ENCODE data around the gene BAIAP2L2.
A peak's percentile ranks its signal among the peaks of the same experiment; 100 is the strongest.

Gene BAIAP2L2

GRCh38 chr22:38069372-38070249, 40.9 kb downstream of the BAIAP2L2 start:
- Histone ChIP-seq H4K91ac (ENCODE audit: low read depth, low read length) (no peak overlapping the region), H2AFZ (ENCODE audit: insufficient read depth, low read length, poor library complexity) (no peak overlapping the region), H2BK5ac (ENCODE audit: low read depth, low read length, poor library complexity) (no peak overlapping the region), H3K27me3 (ENCODE audit: insufficient read depth, low read length) (no peaks in the 10 kb centered on the region), H3K23ac (ENCODE audit: low read length) (no peak overlapping the region), H3K4me2 (ENCODE audit: low read length) (no peak overlapping the region), H3K79me2 (ENCODE audit: control insufficient read depth, insufficient read depth, low read length, poor library complexity) (no peaks in the 10 kb centered on the region), H4K12ac (ENCODE audit: low read depth, low read length) (no peak overlapping the region), H3K9ac (ENCODE audit: low read length) (no peak overlapping the region), H3K79me1 (ENCODE audit: low read length) (no peaks in the 10 kb centered on the region), H2BK12ac (ENCODE audit: low read length) (no peak overlapping the region), H3K4me3 (ENCODE audit: low read depth, low read length) (peak overlapping the region; percentile 10), H3K4ac (ENCODE audit: low read depth, low read length) (no peak overlapping the region), H3K18ac (ENCODE audit: low read length) (no peak overlapping the region), H3K9me3 (ENCODE audit: insufficient read depth, low read depth, low read length) (no peaks in the 10 kb centered on the region), H3K4me1 (ENCODE audit: control insufficient read depth in 1 of 2, insufficient read depth in 2 of 2, low read length in 2 of 2) (no peaks in the 10 kb centered on the region), H3K27ac (ENCODE audit: low read depth, low read length) (no peak overlapping the region), H2BK120ac (ENCODE audit: insufficient read depth, low read length, poor library complexity) (no peak overlapping the region), H3K14ac (ENCODE audit: low read length) (no peak overlapping the region), H2AK5ac (ENCODE audit: low read length) (no peak overlapping the region), H3K36me3 (ENCODE audit: control insufficient read depth in 1 of 2, insufficient read depth in 2 of 2, low read length in 2 of 2) (peaks cover 73 to 81% of the 10 kb centered on the region in 2 experiments), H4K8ac (ENCODE audit: low read depth, low read length) (no peak overlapping the region)
- DNase-seq, result no peak
- no CpG with 5 or more reads among the region's 21 CpGs for WGBS (ENCODE audit: extremely low coverage, insufficient coverage, insufficient read length)

- Histone ChIP-seq H3K27me3 (ENCODE audit: insufficient read depth, low read length) (no peaks in the 10 kb centered on the region), H3K79me2 (ENCODE audit: control insufficient read depth, insufficient read depth, low read length, poor library complexity) (no peaks in the 10 kb centered on the region), H3K4me2 (ENCODE audit: low read length) (no peak overlapping the region), H3K18ac (ENCODE audit: low read length) (no peak overlapping the region), H3K79me1 (ENCODE audit: low read length) (no peaks in the 10 kb centered on the region), H3K9ac (ENCODE audit: low read length) (no peak overlapping the region), H3K4ac (ENCODE audit: low read depth, low read length) (no peak overlapping the region), H2AFZ (ENCODE audit: insufficient read depth, low read length, poor library complexity) (no peak overlapping the region), H3K27ac (ENCODE audit: low read depth, low read length) (no peak overlapping the region), H4K91ac (ENCODE audit: low read depth, low read length) (no peak overlapping the region), H3K36me3 (ENCODE audit: control insufficient read depth in 1 of 2, insufficient read depth in 2 of 2, low read length in 2 of 2) (peaks cover 68 to 77% of the 10 kb centered on the region in 2 experiments), H3K23ac (ENCODE audit: low read length) (no peak overlapping the region), H2BK12ac (ENCODE audit: low read length) (no peak overlapping the region), H2BK5ac (ENCODE audit: low read depth, low read length, poor library complexity) (no peak overlapping the region), H3K4me1 (ENCODE audit: control insufficient read depth in 1 of 2, insufficient read depth in 2 of 2, low read length in 2 of 2) (no peaks in the 10 kb centered on the region), H4K12ac (ENCODE audit: low read depth, low read length) (no peak overlapping the region), H3K9me3 (ENCODE audit: insufficient read depth, low read depth, low read length) (no peaks in the 10 kb centered on the region), H4K8ac (ENCODE audit: low read depth, low read length) (no peak overlapping the region), H2AK5ac (ENCODE audit: low read length) (no peak overlapping the region), H3K4me3 (ENCODE audit: low read depth, low read length) (no peak overlapping the region), H3K14ac (ENCODE audit: low read length) (no peak overlapping the region), H2BK120ac (ENCODE audit: insufficient read depth, low read length, poor library complexity) (no peak overlapping the region)
- WGBS (ENCODE audit: extremely low coverage, insufficient coverage, insufficient read length), result no CpG with 5 or more reads among the region's 13 CpGs
- no peak for DNase-seq
Observed at GRCh38 chr22:38068641-38069371, 41.7 kb downstream of the BAIAP2L2 start.

GRCh38 chr22:38067761-38068360, 42.6 kb downstream of the BAIAP2L2 start:
- no peak overlapping the region for H2AFZ ChIP-seq (ENCODE audit: insufficient read depth, low read length, poor library complexity)
- H3K9me3 ChIP-seq (ENCODE audit: insufficient read depth, low read depth, low read length), result no peaks in the 10 kb centered on the region
- no peak overlapping the region for H3K4me3 ChIP-seq (ENCODE audit: low read depth, low read length)
- no peak for DNase-seq
- no peak overlapping the region for H3K18ac ChIP-seq (ENCODE audit: low read length)
- no peak overlapping the region for H3K4me2 ChIP-seq (ENCODE audit: low read length)
- H2BK12ac ChIP-seq (ENCODE audit: low read length), result no peak overlapping the region
- no peak overlapping the region for H2AK5ac ChIP-seq (ENCODE audit: low read length)
- H3K23ac ChIP-seq (ENCODE audit: low read length), result no peak overlapping the region
- no peaks in the 10 kb centered on the region for H3K27me3 ChIP-seq (ENCODE audit: insufficient read depth, low read length)
- WGBS (ENCODE audit: extremely low coverage, insufficient coverage, insufficient read length), result no CpG with 5 or more reads among the region's 13 CpGs
- no peak overlapping the region for H4K8ac ChIP-seq (ENCODE audit: low read depth, low read length)
- H3K9ac ChIP-seq (ENCODE audit: low read length), result no peak overlapping the region
- no peak overlapping the region for H3K27ac ChIP-seq (ENCODE audit: low read depth, low read length)
- H3K36me3 ChIP-seq (ENCODE audit: control insufficient read depth in 1 of 2, insufficient read depth in 2 of 2, low read length in 2 of 2), result peaks cover 66 to 69% of the 10 kb centered on the region in 2 experiments
- H3K4ac ChIP-seq (ENCODE audit: low read depth, low read length), result no peak overlapping the region
- no peaks in the 10 kb centered on the region for H3K79me2 ChIP-seq (ENCODE audit: control insufficient read depth, insufficient read depth, low read length, poor library complexity)
- H4K12ac ChIP-seq (ENCODE audit: low read depth, low read length), result no peak overlapping the region
- H3K14ac ChIP-seq (ENCODE audit: low read length), result no peak overlapping the region
- H3K79me1 ChIP-seq (ENCODE audit: low read length), result no peaks in the 10 kb centered on the region
- H2BK5ac ChIP-seq (ENCODE audit: low read depth, low read length, poor library complexity), result no peak overlapping the region
- H3K4me1 ChIP-seq (ENCODE audit: control insufficient read depth in 1 of 2, insufficient read depth in 2 of 2, low read length in 2 of 2), result no peaks in the 10 kb centered on the region
- H4K91ac ChIP-seq (ENCODE audit: low read depth, low read length), result no peak overlapping the region
- H2BK120ac ChIP-seq (ENCODE audit: insufficient read depth, low read length, poor library complexity), result no peak overlapping the region

- Histone ChIP-seq H3K27me3 (ENCODE audit: insufficient read depth, low read length) (no peaks in the 10 kb centered on the region), H2BK12ac (ENCODE audit: low read length) (no peak overlapping the region), H3K79me2 (ENCODE audit: control insufficient read depth, insufficient read depth, low read length, poor library complexity) (no peaks in the 10 kb centered on the region), H4K8ac (ENCODE audit: low read depth, low read length) (no peak overlapping the region), H3K79me1 (ENCODE audit: low read length) (no peaks in the 10 kb centered on the region), H2AK5ac (ENCODE audit: low read length) (no peak overlapping the region), H3K14ac (ENCODE audit: low read length) (no peak overlapping the region), H3K4me3 (ENCODE audit: low read depth, low read length) (no peak overlapping the region), H3K4ac (ENCODE audit: low read depth, low read length) (no peak overlapping the region), H2AFZ (ENCODE audit: insufficient read depth, low read length, poor library complexity) (no peak overlapping the region), H3K18ac (ENCODE audit: low read length) (no peak overlapping the region), H3K9me3 (ENCODE audit: insufficient read depth, low read depth, low read length) (no peaks in the 10 kb centered on the region), H3K23ac (ENCODE audit: low read length) (no peak overlapping the region), H3K9ac (ENCODE audit: low read length) (no peak overlapping the region), H2BK5ac (ENCODE audit: low read depth, low read length, poor library complexity) (no peak overlapping the region), H2BK120ac (ENCODE audit: insufficient read depth, low read length, poor library complexity) (no peak overlapping the region), H3K4me1 (ENCODE audit: control insufficient read depth in 1 of 2, insufficient read depth in 2 of 2, low read length in 2 of 2) (no peaks in the 10 kb centered on the region), H4K12ac (ENCODE audit: low read depth, low read length) (no peak overlapping the region), H3K36me3 (ENCODE audit: control insufficient read depth in 1 of 2, insufficient read depth in 2 of 2, low read length in 2 of 2) (peaks cover 58 to 60% of the 10 kb centered on the region in 2 experiments), H3K4me2 (ENCODE audit: low read length) (no peak overlapping the region), H3K27ac (ENCODE audit: low read depth, low read length) (no peak overlapping the region), H4K91ac (ENCODE audit: low read depth, low read length) (no peak overlapping the region)
- 100% methylated on average over 2 of the region's 8 CpGs for WGBS (ENCODE audit: extremely low coverage, insufficient coverage, insufficient read length)
- no peak for DNase-seq
Observed at GRCh38 chr22:38067028-38067415, 43.5 kb downstream of the BAIAP2L2 start.
